Lower lobe of right lung (tissue), 2 donors: Measurements from ENCODE around the gene UTP3. TPM values are rescaled to one million over a fixed set of nuclear protein-coding genes. Genes with fewer than 3 reads are reported as not detected.
"Not testable (repeated sequence)": the region's sequence is repeated elsewhere in the genome, so short reads cannot be mapped to it uniquely, and the experiment has no call there.

Experiments used
- ATAC-seq, 2 donors: fragments of 200-7000 bp; cut with Tn5 transposase; one replicate each; pipeline ENCODE4 v1.9.1; 2020 to 2022; ENCODE audit warnings: mild to moderate bottlenecking in 2 of 2, moderate library complexity in 2 of 2
- DNase-seq: peaks from one replicate; pipeline ENCODE4 v3.0.0-alpha.2; 2020
- H3K27ac ChIP-seq: fragments of 200-600 bp; one replicate; pipeline ENCODE4 v1.8.0; 2022
- H3K27me3 ChIP-seq: fragments of 200-600 bp; one replicate; pipeline ENCODE4 v1.8.0; 2022; ENCODE audit warnings: low read depth
- H3K36me3 ChIP-seq: fragments of 200-600 bp; one replicate; pipeline ENCODE4 v1.8.0; 2022; ENCODE audit warnings: mild to moderate bottlenecking
- H3K4me1 ChIP-seq: fragments of 200-600 bp; one replicate; pipeline ENCODE4 v1.8.0; 2022
- H3K4me3 ChIP-seq: fragments of 200-600 bp; one replicate; pipeline ENCODE4 v1.8.0; 2022; ENCODE audit warnings: mild to moderate bottlenecking
- H3K9me3 ChIP-seq: fragments of 200-600 bp; one replicate; pipeline ENCODE4 v1.8.0; 2022
- CTCF ChIP-seq: fragments of 200-600 bp; IDR thresholded peaks from one replicate; pipeline ENCODE4 v1.8.0; 2022; ENCODE audit warnings: antibody characterized with exemption, mild to moderate bottlenecking
- intact Hi-C: fragments of 100-400 bp; cut with DNase I; formaldehyde crosslinking; loops from one replicate; pipeline ENCODE4 v1.11.0; 2022
- total RNA-seq: library from RNA; stranded (reverse); fragmentation: NEBNext Ultra II Directional; extraction: Animal tissue kit (Norgen Biotek cat#: 25700); gene quantifications from one replicate; pipeline ENCODE4 v1.2.1, GENCODE V29; 2021
- donor health status: DM: no; HTN: yes; CAD: no; lungs with severe emphysema.

Gene UTP3
- total RNA-seq, 1 donor from 2014 or later = 28.8 TPM

- TF ChIP-seq CTCF = no peak
- DNase-seq = no peak
- Histone ChIP-seq H3K27me3 (no peaks in the 10 kb centered on the region), H3K9me3 (no peaks in the 10 kb centered on the region), H3K4me1 (no peaks in the 10 kb centered on the region), H3K4me3 (no peak overlapping the region), H3K27ac (no peak overlapping the region), H3K36me3 (no peaks in the 10 kb centered on the region)
- intact Hi-C loops = no loop called here
- ATAC-seq = no peak
Measured at GRCh38 chr4:70657326-70657725, 31.0 kb upstream of the UTP3 start.

GRCh38 chr4:70658418-70658817 is 29.9 kb upstream of the UTP3 start:
- Histone ChIP-seq H3K4me3 (no peak overlapping the region), H3K9me3 (no peaks in the 10 kb centered on the region), H3K27ac (no peak overlapping the region), H3K27me3 (no peaks in the 10 kb centered on the region), H3K36me3 (no peaks in the 10 kb centered on the region), H3K4me1 (no peaks in the 10 kb centered on the region)
- intact Hi-C loops = no loop called here
- no peak for DNase-seq
- TF ChIP-seq CTCF = no peak
- ATAC-seq = no peak

DNA sequence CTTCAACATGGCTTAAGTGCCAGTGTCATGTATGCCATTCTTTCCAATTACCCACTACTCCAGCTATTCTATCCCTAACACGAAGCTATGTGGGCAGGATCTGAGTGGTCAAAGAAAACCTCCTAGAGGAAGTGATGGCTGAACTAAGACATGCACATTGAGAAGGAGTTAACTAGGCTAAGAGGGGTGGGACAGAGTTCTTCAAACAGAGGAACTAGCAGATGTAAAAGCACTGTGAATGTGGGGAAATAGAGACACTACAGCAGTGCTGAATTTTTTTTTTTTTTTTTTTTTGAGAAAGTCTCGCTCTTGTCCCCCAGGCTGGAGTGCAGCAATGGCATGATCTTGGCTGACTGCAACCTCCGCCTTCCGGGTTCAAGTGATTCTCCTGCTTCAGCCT is 28.2 kb upstream of the UTP3 start:
- intact Hi-C loops = no loop called here
- Histone ChIP-seq H3K9me3 (no peaks in the 10 kb centered on the region), H3K36me3 (no peaks in the 10 kb centered on the region), H3K4me1 (no peaks in the 10 kb centered on the region), H3K4me3 (no peak overlapping the region), H3K27me3 (no peaks in the 10 kb centered on the region), H3K27ac (no peak overlapping the region)
- no peak for DNase-seq
- TF ChIP-seq CTCF = no peak
- ATAC-seq = no peak

GRCh38 chr4:70661309-70661922 is 26.9 kb upstream of the UTP3 start:
- intact Hi-C loops = not testable (repeated sequence)

DNA sequence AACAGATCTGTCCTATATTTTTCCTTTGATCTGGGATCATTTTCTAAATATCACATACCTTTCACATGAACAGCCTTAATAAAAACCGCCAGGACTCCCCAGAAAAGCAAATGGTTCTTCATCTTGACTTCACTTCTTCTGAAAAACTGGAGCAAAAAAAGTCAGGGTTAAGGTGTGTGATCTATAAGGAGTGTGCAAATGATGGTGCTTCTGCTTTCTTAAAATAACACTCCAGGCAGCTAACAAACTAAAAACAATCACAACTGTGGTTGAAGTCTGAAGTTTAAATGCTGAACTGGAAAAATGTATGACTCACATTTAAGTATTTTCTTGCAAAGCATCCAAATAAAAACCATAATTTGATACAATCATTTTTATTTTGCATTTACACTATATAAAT is 22.0 kb upstream of the UTP3 start, which contains the start of gene JCHAIN:
Gene JCHAIN, minus strand, starts transcription at position 140 of the 400 bp plus-strand sequence. Its CDS starts 18 bp downstream, at position 122.
- no peaks in the 10 kb centered on the region for H3K36me3 ChIP-seq
- no peaks in the 10 kb centered on the region for H3K9me3 ChIP-seq
- no peaks in the 10 kb centered on the region for H3K4me1 ChIP-seq
- no peak for TF ChIP-seq CTCF
- DNase-seq (no peak), ATAC-seq (no peak)
- intact Hi-C loops = no loop called here
- H3K4me3 ChIP-seq = no peak within 1 kb of the TSS
- no peaks in the 10 kb centered on the region for H3K27me3 ChIP-seq
- H3K27ac ChIP-seq = no peak within 1 kb of the TSS

More at GRCh38 chr4:70661309-70661922, 26.9 kb upstream of the UTP3 start:
- not testable (repeated sequence) for H3K27me3 ChIP-seq, H3K27ac ChIP-seq, H3K4me3 ChIP-seq, H3K4me1 ChIP-seq, H3K36me3 ChIP-seq, DNase-seq, ATAC-seq, H3K9me3 ChIP-seq

GRCh38 chr4:70667740-70668535 is 20.4 kb upstream of the UTP3 start:
- intact Hi-C loops = no loop called here
- peak; percentile 55 to 85 for ATAC-seq
- H3K27ac ChIP-seq = no peak overlapping the region
- H3K27me3 ChIP-seq = no peaks in the 10 kb centered on the region
- H3K4me1 ChIP-seq = no peaks in the 10 kb centered on the region
- no peak overlapping the region for H3K4me3 ChIP-seq
- no peaks in the 10 kb centered on the region for H3K9me3 ChIP-seq
- DNase-seq = no peak
- no peaks in the 10 kb centered on the region for H3K36me3 ChIP-seq
- TF ChIP-seq CTCF = no peak
